ENCODE measurements around the gene IFNGR1.

IFNGR1 gene

GRCh38 chr6:137226697-137227096 lies 7.5 kb upstream of the IFNGR1 start:
- H3K36me3 ChIP-seq (replicated peaks; ENCODE audit: insufficient read depth, low read length): no peaks in the 10 kb centered on the region
- no peaks in the 10 kb centered on the region for H3F3A ChIP-seq (ENCODE audit: insufficient read depth, low read length)
- no peaks in the 10 kb centered on the region for H4K20me1 ChIP-seq (ENCODE audit: insufficient read depth, low read length)
- no peaks in the 10 kb centered on the region for H3K9me2 ChIP-seq (replicated peaks; ENCODE audit: insufficient read depth, low read length)
- TF ChIP-seq EZH2 (optimal IDR thresholded peaks at IDR 0.05; ENCODE audit: low read depth, low read length): no peak
- no peak for TF ChIP-seq EZH2phosphoT487 (IDR thresholded peaks at IDR 0.05; ENCODE audit: low read length)
- TF ChIP-seq, protein P1, sequence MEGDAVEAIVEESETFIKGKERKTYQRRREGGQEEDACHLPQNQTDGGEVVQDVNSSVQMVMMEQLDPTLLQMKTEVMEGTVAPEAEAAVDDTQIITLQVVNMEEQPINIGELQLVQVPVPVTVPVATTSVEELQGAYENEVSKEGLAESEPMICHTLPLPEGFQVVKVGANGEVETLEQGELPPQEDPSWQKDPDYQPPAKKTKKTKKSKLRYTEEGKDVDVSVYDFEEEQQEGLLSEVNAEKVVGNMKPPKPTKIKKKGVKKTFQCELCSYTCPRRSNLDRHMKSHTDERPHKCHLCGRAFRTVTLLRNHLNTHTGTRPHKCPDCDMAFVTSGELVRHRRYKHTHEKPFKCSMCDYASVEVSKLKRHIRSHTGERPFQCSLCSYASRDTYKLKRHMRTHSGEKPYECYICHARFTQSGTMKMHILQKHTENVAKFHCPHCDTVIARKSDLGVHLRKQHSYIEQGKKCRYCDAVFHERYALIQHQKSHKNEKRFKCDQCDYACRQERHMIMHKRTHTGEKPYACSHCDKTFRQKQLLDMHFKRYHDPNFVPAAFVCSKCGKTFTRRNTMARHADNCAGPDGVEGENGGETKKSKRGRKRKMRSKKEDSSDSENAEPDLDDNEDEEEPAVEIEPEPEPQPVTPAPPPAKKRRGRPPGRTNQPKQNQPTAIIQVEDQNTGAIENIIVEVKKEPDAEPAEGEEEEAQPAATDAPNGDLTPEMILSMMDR (IDR thresholded peaks at IDR 0.05; ENCODE audit: low read length): no peak
- H3K27me3 ChIP-seq (replicated peaks; ENCODE audit: insufficient read depth, low read length): peaks cover 65% of the 10 kb centered on the region
- no peak overlapping the region for H2AFZ ChIP-seq (ENCODE audit: low read length)
- DNase-seq: no peak
- H3K79me2 ChIP-seq (ENCODE audit: low read length): no peaks in the 10 kb centered on the region
- H3K4me3 ChIP-seq (ENCODE audit: low read length): no peak overlapping the region
- H3K9me3 ChIP-seq (replicated peaks; ENCODE audit: insufficient read depth, low read length): no peaks in the 10 kb centered on the region
- H3K4me2 ChIP-seq (ENCODE audit: low read depth, low read length): no peak overlapping the region
- no peak overlapping the region for H3K9ac ChIP-seq (ENCODE audit: low read length)
- H3K4me1 ChIP-seq (ENCODE audit: low read length): peaks cover 6% of the 10 kb centered on the region
- no peak overlapping the region for H3K27ac ChIP-seq (ENCODE audit: low read length)

DNA sequence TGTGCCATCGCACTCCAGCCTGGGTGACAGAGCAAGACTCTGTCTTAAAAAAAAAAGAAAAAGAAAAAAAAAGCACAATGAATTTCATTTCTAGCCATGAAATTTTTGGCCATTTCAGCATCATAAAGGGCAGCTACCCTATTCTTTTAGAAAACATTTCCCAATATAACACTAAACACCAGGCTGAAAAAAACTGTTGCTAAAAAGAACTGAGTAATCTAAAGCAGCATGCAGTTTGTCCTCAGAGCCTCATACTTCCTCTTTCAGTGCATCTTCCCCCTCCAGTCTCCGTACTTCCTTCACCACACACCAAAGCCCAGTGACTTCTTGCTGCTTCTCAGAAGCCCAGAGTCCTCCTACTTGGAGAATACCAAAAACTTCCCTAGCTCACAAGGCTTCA lies 5.6 kb upstream of the IFNGR1 start:
- Histone ChIP-seq H2AFZ (ENCODE audit: low read length) (no peak overlapping the region), H3K4me1 (ENCODE audit: low read length) (peaks cover 11% of the 10 kb centered on the region)

DNA sequence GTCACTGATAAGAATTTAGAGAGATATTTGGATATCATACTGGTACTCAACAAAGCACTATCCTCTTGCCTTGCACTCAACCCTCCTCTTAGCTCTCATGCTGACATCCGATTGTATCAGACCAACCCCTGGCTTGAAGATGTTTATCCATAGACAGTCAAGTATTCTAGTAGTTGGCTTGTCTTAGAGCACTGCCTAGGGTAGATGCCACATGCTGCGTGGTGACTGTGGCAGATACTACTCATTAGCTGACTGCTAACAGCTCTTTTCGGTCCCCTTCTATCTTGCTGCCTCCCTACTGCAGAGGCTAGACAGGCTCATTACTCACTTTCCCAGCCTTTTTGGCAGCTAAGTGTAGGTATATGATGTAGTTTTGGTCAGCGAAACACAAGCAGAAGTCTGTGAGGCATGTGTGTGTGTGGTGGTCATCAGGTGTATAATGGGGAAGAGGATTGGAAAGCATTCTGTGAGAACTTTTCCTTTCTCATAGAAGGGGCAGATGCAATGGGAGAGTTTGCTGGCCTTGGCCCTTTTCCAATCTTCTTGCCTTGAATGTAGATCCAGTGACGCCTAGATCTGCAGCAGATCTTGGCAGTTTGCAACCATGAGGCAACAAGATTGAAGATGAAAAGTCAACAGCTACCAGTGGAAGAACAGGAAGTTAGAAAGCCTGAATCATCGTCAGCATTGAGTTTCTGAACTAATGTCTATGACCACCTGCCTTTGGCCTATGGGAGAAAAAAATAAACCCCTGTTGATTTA lies 4.4 kb upstream of the IFNGR1 start:
- H3K9ac ChIP-seq (ENCODE audit: low read length): no peak overlapping the region
- no peak overlapping the region for H3K4me3 ChIP-seq (ENCODE audit: low read length)
- no peak overlapping the region for H3K4me2 ChIP-seq (ENCODE audit: low read depth, low read length)
- no peaks in the 10 kb centered on the region for H3K36me3 ChIP-seq (replicated peaks; ENCODE audit: insufficient read depth, low read length)
- DNase-seq: no peak
- no peak overlapping the region for H2AFZ ChIP-seq (ENCODE audit: low read length)
- H3K79me2 ChIP-seq (ENCODE audit: low read length): peaks cover 5% of the 10 kb centered on the region; the same call in 1 of the 2 replicates
- peaks cover 14% of the 10 kb centered on the region for H3K4me1 ChIP-seq (ENCODE audit: low read length)
- H3K9me2 ChIP-seq (replicated peaks; ENCODE audit: insufficient read depth, low read length): no peaks in the 10 kb centered on the region
- no peaks in the 10 kb centered on the region for H3K9me3 ChIP-seq (replicated peaks; ENCODE audit: insufficient read depth, low read length)
- TF ChIP-seq EZH2 (optimal IDR thresholded peaks at IDR 0.05; ENCODE audit: low read depth, low read length) (no peak), EZH2phosphoT487 (IDR thresholded peaks at IDR 0.05; ENCODE audit: low read length) (no peak)
- TF ChIP-seq, protein P1 (IDR thresholded peaks at IDR 0.05; ENCODE audit: low read length): no peak
- no peak overlapping the region for H3K27ac ChIP-seq (ENCODE audit: low read length)
- peaks cover 4% of the 10 kb centered on the region; the same call in 1 of the 2 replicates for H3F3A ChIP-seq (ENCODE audit: insufficient read depth, low read length)
- H3K27me3 ChIP-seq (replicated peaks; ENCODE audit: insufficient read depth, low read length): peaks cover 33% of the 10 kb centered on the region
- no peaks in the 10 kb centered on the region for H4K20me1 ChIP-seq (ENCODE audit: insufficient read depth, low read length)

More for the DNA sequence above, 5.6 kb upstream of the IFNGR1 start:
- no peak for DNase-seq
- H3K4me2 ChIP-seq (ENCODE audit: low read depth, low read length): no peak overlapping the region
- H3K27me3 ChIP-seq (replicated peaks; ENCODE audit: insufficient read depth, low read length): peaks cover 46% of the 10 kb centered on the region
- no peaks in the 10 kb centered on the region for H3K36me3 ChIP-seq (replicated peaks; ENCODE audit: insufficient read depth, low read length)
- no peaks in the 10 kb centered on the region for H3K9me2 ChIP-seq (replicated peaks; ENCODE audit: insufficient read depth, low read length)
- H3K4me3 ChIP-seq (ENCODE audit: low read length): no peak overlapping the region
- TF ChIP-seq EZH2phosphoT487 (IDR thresholded peaks at IDR 0.05; ENCODE audit: low read length) (no peak), EZH2 (optimal IDR thresholded peaks at IDR 0.05; ENCODE audit: low read depth, low read length) (no peak)
- no peaks in the 10 kb centered on the region for H3K9me3 ChIP-seq (replicated peaks; ENCODE audit: insufficient read depth, low read length)
- H3K27ac ChIP-seq (ENCODE audit: low read length): no peak overlapping the region
- no peaks in the 10 kb centered on the region for H4K20me1 ChIP-seq (ENCODE audit: insufficient read depth, low read length)
- peaks cover under 1% of the 10 kb centered on the region; the same call in 1 of the 2 replicates for H3F3A ChIP-seq (ENCODE audit: insufficient read depth, low read length)
- H3K9ac ChIP-seq (ENCODE audit: low read length): no peak overlapping the region
- no peaks in the 10 kb centered on the region for H3K79me2 ChIP-seq (ENCODE audit: low read length)

- H4K20me1 ChIP-seq (ENCODE audit: insufficient read depth, low read length): no peaks in the 10 kb centered on the region
- no peak overlapping the region for H3K4me2 ChIP-seq (ENCODE audit: low read depth, low read length)
- peaks cover 4% of the 10 kb centered on the region; the same call in 1 of the 2 replicates for H3F3A ChIP-seq (ENCODE audit: insufficient read depth, low read length)
- no peaks in the 10 kb centered on the region for H3K36me3 ChIP-seq (replicated peaks; ENCODE audit: insufficient read depth, low read length)
- H2AFZ ChIP-seq (ENCODE audit: low read length): no peak overlapping the region
- no peaks in the 10 kb centered on the region for H3K9me2 ChIP-seq (replicated peaks; ENCODE audit: insufficient read depth, low read length)
- no peak overlapping the region for H3K27ac ChIP-seq (ENCODE audit: low read length)
- H3K27me3 ChIP-seq (replicated peaks; ENCODE audit: insufficient read depth, low read length): peaks cover 25% of the 10 kb centered on the region
- TF ChIP-seq EZH2 (optimal IDR thresholded peaks at IDR 0.05; ENCODE audit: low read depth, low read length) (no peak), EZH2phosphoT487 (IDR thresholded peaks at IDR 0.05; ENCODE audit: low read length) (no peak)
- TF ChIP-seq, protein P1 (IDR thresholded peaks at IDR 0.05; ENCODE audit: low read length): no peak
- no peak for DNase-seq
- H3K4me1 ChIP-seq (ENCODE audit: low read length): peaks cover 15% of the 10 kb centered on the region
- peaks cover 17% of the 10 kb centered on the region for H3K79me2 ChIP-seq (ENCODE audit: low read length)
- no peaks in the 10 kb centered on the region for H3K9me3 ChIP-seq (replicated peaks; ENCODE audit: insufficient read depth, low read length)
- H3K9ac ChIP-seq (ENCODE audit: low read length): no peak overlapping the region
- no peak overlapping the region for H3K4me3 ChIP-seq (ENCODE audit: low read length)
These were observed 3.2 kb upstream of the IFNGR1 start for GRCh38 chr6:137222381-137222780.
